Measurements from ENCODE around the gene KRT14.
"Not testable (repeated sequence)": the region's sequence is repeated elsewhere in the genome, so short reads cannot be mapped to it uniquely, and the experiment has no call there.

DNA sequence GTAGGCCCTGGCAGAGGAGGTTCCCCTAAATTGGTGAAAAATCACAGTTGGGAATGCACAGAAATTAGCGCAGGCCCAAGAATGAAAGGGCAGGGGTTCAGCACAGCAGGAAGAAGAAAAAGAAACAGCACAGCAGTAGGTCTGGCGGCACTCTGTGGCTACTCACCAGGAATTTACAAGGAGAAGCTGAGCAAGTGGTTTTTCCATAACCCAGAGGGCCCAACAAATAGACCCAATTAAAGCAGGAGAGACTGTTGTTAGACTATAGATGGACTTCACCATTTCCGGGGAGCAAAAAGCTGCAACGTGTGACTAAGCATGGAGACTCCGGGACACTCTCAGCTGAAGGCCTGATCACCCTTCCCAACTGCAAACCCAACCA is 40.2 kb upstream of the KRT14 start:
- not testable (repeated sequence) for TF ChIP-seq POLR2A (IDR thresholded peaks at IDR 0.05; ENCODE audit: low read depth, low read length); TAF1 (IDR thresholded peaks at IDR 0.05; ENCODE audit: borderline replicate concordance, low read depth, low read length)
